ENCODE results near the gene DSCAML1. TPM values are rescaled to one million over a fixed set of nuclear protein-coding genes. Genes with fewer than 3 reads are reported as not detected.

The DSCAML1 gene
- polyA plus RNA-seq, 1 donor, result 0.63 TPM

DNA sequence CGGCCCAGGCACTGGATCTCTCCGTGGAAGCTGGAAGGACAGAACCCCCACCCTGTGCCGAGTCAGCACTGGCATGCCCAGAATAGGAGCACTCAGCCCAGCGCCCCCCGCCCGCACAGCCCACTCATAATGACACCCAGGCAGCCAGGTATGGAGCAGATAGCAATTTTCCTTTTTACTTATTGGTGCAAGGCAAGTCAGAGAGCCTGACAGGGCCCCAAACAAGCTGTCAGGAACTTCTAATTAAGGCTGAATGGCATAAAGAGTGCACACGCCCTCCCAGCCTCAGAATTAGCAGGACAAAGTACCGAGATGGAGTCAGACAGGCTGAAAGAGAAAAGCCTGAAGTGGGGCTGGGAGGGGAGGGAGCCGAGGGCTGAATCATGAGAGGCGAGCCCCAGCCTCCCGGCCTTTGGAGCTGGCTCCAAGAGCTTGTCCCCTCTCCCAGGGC is 76.9 kb downstream of the DSCAML1 start:
- DNase-seq, result no peak

DNA sequence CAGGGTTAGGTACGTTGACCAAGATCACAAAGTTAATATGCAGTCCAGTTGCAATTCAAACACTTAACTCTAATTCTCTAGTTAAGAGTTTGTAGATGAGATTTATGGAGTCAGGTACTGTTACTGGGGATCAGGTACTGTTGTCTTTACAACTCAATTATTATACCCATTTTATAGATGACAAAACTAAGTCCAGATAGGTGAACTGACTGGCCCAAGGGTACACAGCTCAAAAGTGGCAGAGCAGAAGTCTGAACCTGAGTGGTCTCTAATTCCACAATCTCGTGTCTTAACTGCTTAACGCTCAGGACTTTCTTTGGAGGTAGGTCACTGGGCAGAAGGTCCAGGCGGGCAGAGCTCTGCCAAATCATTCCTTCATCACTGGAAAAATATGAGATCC is 77.5 kb downstream of the DSCAML1 start:
- DNase-seq, result no peak

DNA sequence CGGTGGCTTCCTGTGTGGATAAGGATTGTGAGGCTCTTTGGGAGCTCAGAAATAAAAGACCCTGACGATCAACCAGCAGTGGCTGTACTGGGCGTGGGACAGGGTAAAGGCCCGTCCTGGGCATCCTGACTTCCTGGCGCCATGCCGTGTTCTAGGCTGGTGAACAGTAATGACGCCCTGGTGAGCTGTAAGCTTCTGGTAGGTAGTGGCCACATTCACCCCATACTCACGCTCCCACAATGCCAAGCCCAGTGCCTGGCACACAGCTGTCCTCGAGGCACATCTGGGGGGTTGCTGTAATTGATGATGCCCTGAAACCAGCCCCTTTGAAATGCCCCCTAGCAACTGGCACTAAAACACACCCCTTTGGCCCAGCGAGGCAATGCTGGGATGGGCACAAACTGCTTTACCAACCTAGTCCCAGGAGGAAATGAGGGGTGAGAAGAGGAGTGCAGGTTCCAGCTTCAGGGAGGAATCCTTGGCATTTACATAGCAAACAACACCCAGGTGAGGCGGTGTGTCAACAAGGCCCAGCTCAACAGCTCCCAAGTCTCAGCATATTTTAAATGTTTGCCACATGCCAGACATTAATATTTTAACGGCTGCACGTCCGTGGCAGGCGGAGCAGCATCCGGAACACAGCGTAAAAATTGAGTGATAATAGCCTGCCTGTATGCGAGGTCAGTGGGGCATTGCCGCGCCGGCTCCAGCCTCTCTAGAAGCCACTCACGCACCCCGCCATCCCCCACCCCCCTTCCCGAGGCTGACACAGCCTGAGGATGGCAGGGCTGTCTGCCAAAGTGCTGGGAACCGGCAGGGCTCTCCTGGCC is 79.3 kb downstream of the DSCAML1 start:
- DNase-seq, result no peak

GRCh38 chr11:117716521-117717440 is 80.2 kb downstream of the DSCAML1 start:
- DNase-seq, result no peak

- DNase-seq, result no peak
These were observed 81.2 kb downstream of the DSCAML1 start for GRCh38 chr11:117715801-117716200.

DNA sequence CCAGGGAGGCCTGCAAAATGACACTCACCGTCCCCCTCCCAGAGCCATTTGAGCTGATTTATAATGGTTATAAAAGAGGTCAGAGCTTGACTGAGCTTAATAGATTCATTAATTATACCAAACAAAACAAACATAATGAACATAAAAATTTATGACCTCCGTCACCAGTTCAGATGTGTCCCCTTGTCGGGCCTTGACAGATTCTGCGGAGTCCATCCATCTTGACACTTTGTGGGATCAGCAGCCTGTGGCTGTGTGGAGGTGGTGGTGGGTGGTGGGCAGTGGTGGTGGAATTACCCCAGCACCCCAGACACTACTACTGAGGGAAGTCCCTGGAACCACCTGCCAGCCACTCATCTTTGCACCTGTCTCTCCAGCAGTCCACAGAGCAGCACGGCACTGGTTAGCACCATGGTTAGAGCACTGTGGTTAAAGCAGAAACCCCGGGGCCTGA is 83.5 kb downstream of the DSCAML1 start:
- DNase-seq, result no peak

- DNase-seq, result no peak
These were observed 84.5 kb downstream of the DSCAML1 start for GRCh38 chr11:117712530-117712929.

- no peak for DNase-seq
These were observed 85.7 kb downstream of the DSCAML1 start for GRCh38 chr11:117711331-117711730.

DNA sequence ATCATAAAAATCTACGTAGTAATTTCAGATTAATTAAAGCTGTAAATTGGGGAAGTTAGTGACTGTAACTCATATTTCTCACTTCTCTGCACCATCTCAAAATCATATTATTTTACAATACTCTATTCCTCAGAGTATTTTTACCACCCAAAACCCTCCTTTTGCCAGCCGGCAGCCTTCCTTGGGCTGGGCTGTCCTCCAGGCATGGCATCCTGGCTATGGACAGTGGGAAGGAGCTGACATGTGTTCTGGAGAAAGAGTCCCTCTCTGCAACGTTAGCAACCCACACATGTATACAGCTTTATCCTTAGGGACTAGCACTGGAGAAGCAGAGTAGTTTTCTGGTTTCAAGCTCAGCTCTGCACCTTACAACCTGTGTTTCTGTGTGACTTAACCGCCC is 86.8 kb downstream of the DSCAML1 start:
- DNase-seq, result no peak

DNA sequence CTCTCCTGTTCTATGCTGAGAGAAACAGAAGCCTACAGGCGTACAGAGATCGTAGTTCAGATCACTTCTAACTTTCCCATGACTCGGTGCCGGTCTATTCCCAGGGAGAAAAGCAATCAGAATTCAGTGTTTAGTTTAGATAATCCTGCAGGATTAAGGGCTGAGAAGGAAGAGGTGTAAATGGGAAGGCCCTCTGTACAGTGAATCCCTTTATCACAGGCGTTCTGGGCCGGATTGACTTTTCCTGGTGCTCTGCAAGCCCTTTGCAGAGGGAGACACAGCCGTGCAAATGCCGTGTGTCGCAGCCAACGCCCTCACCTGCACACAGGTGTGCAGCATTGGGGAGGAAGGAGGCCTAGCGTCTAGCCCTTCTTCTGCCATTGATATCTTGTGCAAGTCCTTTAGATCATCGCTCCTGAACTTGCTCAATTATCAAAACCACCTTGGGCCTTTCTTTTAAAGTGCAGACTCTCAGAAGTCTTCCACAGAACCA is 90.6 kb downstream of the DSCAML1 start:
- no peak for DNase-seq

GRCh38 chr11:117705866-117706265 is 91.2 kb downstream of the DSCAML1 start:
- DNase-seq, result no peak

GRCh38 chr11:117704395-117705100 is 92.5 kb downstream of the DSCAML1 start:
- no peak for DNase-seq

DNA sequence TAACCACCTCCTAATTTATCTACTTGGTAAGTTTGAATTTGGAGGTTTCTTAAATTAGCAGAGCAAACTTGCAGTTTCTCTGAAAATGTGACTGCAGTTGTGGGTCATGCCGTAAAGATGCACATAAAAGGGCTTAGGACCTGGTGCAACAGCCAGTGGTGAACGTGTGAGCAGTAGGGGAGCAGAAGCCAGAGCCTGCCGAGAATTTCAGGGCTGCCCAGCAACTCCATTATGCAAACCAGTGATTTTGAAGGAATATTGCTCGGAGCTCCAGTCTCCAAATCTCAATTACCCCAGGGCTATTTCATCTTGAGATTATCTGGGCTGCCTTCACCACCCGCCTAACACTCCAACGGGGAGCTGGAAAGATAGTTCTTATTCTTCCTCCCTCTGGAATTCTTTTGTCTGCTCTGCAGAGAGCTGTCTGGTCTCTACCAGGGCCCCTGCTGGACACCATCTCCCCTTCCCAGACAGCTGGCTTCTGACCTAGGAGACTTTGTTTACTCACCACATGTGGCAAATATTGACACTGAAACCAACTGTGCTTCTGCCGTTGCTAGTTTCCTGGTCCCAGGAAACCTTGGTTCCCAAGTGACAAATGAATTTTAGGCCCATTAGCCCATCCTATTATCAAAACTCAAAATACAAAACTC is 93.9 kb downstream of the DSCAML1 start:
- DNase-seq, result no peak

DNA sequence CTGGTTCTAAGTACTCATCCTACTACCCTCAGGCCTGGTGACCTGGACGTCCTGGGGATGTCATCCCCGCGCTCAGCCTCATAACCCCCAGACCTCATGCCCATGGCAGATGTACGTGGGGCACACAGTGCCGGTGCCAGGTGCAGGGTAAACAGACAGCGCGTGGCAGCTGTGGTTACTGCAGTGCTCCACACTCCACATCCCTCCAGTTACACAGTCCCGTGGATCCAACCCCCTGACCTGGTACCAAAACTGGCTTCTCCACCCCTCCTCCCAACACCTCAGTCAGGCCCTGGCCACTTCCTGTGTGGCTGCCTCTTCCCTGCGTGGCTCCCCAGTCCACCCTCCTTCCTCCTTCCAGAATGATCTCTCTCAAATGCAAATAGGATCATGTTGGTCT is 95.2 kb downstream of the DSCAML1 start:
- DNase-seq, result no peak

- DNase-seq, result no peak
These were observed 96.5 kb downstream of the DSCAML1 start for GRCh38 chr11:117700551-117700950.

DNA sequence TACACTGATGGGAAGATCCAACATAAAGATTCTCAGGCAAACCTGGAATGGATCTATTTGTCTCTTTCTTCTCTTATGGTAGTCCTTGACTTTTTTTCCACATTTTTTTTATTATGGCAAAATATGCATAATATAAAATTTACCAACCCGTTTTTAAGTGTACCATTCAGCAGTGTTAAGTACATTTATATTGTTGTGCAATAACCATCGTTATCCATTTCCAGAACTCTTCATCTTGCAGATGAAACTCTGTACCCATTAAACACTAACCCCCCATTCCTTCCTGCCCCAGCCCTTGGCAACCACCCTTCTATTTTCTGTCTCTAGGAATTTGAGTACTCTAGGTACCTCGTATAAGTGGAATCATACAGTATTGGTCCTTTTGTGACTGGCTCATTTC is 99.7 kb downstream of the DSCAML1 start:
- no peak for DNase-seq

- no peak for DNase-seq
These were observed 100.5 kb downstream of the DSCAML1 start for GRCh38 chr11:117696540-117696939.

DNA sequence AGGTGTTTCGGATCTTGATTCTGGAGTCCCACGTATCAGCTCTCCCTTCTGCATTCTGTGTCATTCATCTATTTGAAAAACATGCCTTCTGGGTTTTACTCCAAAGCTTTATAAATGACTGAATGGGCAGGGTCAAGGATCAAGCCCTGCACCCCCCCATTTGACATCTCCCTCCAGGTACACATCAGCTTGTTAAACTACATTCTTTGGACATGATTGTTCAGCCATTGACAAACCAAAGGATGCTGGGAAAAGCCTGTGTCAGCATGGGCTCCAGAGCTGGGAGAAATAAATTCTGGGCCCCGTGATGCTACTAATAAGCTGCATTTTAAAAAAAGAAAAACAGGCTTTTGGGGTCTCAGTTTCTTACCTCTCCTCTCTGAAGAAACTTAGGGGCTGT is 103.7 kb downstream of the DSCAML1 start:
- DNase-seq, result no peak

DNA sequence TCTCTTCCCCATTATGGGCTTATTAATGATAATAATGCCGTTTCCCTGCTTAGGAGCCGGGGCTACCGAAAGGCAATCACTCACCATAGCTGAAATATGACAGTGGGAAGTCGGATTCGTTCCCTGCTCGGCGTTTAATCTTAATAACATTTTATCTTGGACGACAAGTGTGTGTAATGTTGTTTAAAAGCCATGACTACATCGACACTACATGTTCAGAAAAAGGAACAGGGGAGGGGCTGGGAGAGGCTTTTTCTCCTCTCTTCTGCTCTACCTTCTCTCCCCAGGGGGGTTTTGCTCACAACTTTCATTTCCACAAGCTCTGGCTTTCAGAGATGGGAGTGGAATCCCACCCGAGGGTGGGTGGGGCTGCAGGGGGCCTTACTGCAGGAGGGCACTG is 105.5 kb downstream of the DSCAML1 start:
- DNase-seq, result no peak

DNA sequence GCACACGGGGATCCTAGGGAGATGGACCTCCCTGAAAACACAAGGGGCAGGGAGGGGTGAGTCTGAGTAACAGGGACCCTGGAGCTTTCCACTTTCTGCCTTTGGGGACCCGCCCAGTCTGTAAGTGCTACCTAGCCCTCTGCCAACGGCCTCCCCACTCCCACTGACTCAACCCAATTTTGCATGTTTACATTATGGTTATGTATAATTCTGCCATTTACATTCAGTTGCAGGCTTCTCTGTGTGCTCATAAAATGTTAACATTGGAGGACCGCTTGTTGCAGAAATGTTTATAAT is 105.8 kb downstream of the DSCAML1 start:
- DNase-seq, result no peak

- DNase-seq, result no peak
These were observed 106.4 kb downstream of the DSCAML1 start for GRCh38 chr11:117690484-117691217.

Data from hindlimb muscle (tissue), 1 donor.